Measurements from ENCODE around the gene ELAVL2.
"Not testable (repeated sequence)": the region's sequence is repeated elsewhere in the genome, so short reads cannot be mapped to it uniquely, and the experiment has no call there.

The ELAVL2 gene

DNA sequence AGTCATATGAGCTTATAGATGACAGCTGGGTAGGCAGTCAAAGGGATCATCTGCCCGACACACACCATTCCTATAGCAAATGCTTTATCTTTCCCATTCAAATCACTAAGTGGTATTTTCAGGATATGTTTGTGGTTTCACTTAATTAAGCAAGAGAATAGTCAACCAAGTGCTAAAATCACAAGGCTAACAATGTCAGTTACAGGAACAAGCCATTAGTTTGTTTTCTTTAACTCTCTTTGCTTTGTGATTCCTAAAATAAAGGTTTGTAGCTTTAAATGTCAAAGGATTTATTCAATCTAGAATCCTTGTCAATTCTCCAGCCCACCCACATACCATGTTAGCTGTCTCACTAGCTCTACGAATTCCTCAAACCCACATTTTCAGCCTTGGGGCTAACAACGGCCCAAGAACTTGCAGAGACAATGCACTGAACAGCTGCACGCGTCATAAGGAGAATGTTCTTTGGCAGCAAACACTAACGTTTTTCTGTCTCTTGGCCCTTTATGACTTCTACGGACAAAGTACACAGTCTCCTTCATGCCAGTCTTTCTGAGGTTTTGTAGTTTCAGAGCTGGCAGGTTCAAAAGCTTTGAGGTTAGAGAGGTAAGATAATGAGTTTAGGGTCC lies 56.6 kb downstream of the ELAVL2 start:
- no peak for DNase-seq

DNA sequence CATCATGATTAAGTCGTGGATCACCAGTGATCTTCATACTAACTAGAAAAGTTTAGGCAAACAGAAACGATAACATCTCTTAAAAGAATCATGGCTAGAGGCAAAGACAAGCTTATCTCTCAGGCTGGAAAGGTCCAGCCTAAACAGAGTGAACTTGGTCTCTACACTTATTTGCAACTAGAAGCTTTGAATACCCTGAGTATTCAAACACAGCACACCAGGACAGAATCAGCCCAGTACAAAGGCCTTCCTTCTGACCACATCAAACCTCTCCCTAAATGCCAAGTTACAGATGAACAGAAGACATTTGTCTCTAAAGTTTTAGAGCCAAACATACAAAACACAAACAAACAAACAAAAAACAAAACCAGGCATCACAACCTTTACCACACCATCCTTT lies 57.2 kb downstream of the ELAVL2 start:
- DNase-seq, result no peak

DNA sequence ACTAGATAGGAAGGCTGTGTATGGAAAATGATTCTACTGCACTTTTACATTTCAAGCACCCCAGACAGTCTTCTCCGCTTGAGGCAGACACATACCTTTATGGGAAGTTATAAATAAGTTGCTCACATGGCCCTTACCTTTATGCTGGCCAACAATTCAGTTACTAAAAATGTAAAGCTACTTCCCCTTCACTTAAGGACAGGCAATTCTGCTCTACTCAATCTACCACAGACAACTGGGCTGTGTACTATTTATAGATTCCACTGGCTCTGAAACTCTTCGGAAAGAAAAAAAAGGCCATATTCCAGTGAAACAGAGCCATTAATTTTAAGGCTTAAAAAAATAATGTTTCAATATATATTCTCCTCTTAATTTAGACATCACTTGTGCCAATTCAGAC lies 59.4 kb downstream of the ELAVL2 start:
- no peak for DNase-seq

DNA sequence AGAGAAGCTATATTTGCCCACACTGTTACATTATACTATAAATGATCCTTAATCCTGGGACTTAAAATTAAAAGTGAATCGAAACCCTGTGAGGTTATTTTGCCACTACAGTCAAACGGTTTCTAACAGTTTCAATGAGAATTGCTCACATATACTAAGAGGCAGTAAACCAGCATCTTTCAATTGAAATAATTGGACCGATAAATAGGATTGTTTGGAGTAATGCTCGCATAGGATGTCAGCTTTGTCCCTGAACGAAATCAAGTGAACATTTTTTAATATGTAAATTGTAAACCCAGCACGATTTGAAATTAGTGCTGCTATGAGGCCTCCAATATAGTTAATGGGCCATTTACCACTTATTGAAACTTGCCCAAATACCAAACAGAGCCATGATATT lies 60.5 kb downstream of the ELAVL2 start:
- no peak for DNase-seq

DNA sequence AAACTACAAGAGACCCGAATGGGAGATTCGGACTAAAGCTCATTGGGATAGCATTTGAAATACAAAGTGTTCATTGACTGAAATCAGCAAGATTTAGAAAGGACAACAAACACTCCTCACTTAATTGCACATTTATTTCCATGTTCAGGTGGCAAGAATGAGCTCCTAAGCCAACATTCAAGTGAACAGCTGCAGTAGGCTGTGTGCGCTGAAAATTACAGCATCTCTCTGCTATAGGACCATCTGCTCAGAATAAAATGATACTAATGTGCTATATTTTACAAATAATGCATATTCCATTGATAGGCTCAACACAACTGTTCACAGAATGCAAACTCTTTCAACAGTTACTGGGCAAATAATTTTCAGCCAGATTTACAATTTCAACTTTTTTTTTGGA lies 61.8 kb downstream of the ELAVL2 start:
- DNase-seq, result no peak

DNA sequence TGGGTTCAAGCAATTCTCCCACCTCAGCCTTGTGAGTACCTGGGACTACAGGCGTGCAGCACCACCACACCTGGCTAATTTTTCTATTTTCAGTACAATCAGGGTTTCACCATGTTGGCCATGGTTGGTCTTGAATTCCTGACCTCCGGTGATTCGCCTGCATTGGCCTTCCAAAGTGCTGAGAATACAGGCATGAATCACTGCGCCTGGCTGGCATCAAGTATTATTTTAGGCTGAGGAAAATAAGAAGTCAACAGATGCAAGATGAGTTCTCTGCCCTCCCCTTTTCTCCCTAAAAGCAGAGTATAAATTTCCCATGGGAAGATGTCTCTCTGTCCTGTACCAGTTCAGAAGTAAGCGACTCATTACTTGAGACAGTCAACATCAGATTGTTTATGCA lies 71.5 kb downstream of the ELAVL2 start:
- DNase-seq, result no peak

DNA sequence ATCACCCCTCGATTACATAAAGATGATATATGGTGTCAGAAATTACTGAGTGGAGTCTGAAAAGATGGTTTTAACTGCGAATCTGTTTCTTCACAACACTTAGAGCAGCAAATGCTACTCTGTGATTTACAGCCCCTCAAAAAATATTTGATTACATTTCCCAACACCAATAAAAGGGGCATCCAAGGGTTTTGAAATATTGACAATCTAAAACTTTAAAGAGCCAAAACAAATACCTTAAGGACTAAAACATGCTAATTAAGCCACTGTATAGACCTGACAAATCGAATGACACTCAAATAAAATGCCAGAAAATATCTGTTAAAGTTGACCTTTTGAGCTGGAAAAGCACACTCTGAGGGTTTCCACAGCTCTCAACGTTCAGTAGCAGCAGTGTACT lies 73.2 kb downstream of the ELAVL2 start:
- DNase-seq, result no peak

DNA sequence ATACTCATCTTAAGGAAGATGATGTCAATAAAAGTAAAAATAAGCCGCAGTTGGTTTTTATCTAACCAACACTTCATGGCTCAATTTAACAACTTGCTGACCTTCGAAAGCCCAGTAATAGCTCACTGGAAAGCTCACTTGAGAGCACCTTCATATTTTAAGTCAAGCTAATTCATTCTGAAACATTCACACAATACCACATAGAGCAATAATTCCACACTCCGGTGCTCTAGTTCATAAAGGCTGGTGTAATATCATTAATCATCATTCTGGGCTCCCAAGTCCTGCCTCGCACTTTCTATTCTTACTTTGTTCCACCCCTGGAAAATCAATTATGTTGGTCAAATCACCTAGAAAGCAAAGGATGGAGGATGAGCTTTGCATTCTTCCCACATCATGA lies 74.4 kb downstream of the ELAVL2 start:
- no peak for DNase-seq

DNA sequence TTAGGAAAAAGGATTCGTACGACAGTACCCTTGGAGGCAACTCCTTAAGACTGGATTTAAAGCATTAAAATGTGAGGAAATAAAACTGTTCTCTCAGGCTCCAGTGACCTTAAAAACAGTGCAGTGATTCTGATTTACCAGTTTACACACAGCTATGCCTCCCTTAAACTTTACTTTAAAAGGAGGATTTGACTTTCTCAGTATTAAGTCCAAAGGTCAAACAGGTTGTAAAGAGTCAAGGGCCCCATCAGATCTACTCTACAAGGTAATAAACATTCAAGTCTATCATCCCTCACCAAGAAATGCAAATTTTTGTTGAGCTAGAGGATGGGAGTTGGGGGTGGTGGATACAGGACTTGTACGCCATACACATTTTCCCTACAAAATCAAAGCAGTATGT lies 75.2 kb downstream of the ELAVL2 start:
- DNase-seq, result no peak

DNA sequence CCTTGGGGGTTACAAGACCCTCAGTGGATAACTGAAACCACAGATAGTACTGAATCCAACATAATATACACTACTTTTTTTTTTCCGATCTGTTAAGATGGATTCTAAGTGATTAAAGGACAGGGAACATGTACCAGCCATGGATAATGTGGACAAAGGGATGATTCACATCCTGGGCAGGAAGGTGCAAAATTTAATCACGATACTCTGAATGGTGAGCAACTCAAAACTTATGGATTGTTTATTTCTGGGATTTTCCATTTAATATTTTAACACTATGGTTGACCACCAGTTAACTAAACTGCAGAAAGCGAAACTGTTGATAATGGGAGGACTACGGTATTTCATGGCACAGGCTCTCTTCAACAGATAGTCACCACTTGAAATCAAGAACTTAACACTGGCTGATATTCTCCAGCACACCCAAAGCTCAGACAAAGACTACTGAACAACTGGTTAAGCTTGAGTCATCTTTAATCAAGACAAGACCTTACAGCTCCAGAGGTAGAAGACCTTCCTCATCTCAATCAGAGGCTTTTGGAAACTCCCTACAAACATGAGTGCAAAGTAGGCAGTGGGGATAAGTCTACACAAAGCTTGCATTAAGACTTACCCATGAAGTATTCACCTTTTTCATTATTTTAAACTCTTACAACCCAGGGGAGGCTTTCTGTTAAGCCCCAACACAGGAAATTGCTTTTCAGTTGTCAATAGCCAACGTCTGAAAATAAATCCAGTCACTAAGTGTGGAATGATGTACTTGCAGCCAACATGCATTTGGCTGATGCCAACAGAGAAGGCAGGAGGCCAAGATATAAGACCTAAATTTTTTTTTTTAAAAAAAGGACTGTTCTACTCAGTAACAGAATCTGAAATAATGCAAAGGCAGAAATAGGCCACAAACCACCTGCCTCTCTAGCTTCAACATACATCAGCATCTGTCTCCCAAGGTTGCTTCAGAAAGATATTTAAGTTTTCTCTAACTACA lies 78.7 kb downstream of the ELAVL2 start:
- DNase-seq, result no peak

DNA sequence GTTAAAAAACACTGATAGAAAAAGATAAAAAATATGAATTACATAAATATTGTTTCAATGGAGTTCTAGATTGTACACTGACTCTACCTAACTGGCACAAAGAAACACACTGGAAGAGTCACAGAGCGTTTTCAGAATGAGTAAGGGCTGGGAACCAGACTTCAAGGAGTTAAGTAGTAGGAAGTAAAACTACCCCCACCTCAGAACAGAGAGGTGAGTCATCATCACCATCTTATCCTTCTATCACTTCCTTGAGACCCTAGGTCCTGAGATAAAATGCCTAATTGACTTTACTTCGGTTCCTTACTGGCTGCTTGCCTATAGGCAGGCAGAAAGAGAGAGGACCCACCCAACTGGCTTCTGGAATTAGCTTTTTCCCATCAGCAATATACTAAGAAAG lies 79.7 kb downstream of the ELAVL2 start:
- no peak for DNase-seq

DNA sequence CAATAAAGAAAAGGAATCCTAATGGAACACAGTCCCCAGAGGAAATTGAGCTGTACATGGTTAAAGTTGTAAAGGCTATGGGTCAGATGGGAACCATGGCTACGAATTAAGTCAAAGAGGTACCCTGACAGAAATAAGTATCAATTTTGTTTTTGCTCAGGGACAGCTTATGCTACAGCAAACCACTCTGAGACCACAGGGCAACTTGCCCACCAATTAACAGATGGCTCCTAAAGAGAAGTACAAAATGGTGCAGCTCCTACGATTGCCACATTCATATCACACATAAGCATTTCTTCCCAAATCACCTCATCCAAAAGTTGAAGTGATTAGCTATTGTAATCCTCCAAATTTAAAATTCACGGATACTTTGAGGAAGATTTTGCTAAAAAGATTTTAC lies 83.0 kb downstream of the ELAVL2 start:
- no peak for DNase-seq

DNA sequence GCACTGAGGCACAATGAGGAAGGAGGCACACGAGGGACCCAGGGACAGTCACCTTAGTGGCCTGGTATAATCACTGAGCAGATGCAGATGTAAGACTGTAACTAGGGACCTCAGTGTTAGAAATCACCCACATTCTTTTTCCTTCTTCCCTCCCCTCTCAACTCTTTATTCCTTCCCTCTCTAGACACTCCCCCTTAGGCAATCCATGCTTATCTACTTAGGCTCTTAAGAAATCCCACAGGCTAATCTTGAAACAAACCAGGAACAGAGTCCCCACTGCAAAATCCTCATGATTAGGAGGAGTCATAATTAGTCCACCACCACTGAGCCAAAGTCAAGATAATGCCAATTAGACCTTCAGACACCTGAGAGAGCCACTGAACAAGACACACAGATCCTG lies 84.7 kb downstream of the ELAVL2 start:
- no peak for DNase-seq

DNA sequence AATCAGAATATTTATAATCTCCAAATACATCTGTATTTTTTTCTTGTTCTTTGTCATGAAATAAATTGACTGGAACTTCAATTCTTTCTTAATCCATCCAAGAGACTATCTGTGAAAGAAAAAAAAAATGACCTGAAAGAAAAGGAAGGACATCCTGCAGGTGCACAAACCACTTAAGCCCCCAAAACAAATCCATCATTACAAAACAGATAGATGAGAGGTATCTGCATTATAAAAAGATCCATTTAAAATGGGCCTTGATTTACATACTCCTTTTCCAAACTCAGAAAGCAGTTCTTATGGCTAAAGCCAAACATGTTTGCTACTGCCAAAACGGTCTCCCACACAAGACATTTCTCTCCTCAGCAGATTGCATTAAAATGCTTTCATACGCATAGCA lies 85.5 kb downstream of the ELAVL2 start:
- no peak for DNase-seq

DNA sequence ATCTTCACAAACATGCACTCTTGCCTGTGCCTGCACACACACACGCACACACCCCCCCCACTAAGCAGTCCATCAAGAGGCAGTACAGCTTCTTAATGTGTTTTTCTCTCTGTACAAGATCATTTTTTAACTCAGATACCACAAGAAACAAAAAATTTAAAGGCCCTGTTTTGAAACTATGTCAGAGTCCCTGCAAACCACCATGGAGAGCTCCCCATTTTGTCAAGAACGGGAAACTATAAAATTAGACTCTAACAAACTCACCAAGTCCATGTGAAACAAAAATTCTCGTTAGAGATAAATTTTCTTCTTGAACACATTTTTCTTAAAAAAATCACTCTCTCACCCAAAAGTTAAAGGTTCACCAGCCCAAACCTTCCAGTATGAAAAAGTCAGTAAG lies 86.3 kb downstream of the ELAVL2 start:
- no peak for DNase-seq

DNA sequence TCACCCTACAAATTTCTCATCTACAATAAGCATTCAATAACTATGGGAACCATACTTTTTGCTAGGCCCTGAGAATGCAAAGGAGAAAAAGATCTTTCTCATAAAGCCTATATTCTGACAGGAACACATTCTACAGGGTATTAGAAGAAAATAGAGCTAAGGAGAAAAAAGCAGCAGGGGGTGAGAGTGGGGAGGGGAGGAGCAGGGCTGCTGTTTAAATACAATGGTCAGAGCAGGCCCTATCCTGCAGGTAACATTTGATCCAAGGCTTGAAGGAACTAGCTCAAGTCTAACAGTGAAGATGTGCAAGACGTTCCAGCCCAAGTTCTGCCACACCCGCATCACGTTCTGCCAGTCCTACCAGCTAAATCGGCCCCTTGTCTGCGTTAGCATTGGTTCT lies 89.7 kb downstream of the ELAVL2 start:
- no peak for DNase-seq

DNA sequence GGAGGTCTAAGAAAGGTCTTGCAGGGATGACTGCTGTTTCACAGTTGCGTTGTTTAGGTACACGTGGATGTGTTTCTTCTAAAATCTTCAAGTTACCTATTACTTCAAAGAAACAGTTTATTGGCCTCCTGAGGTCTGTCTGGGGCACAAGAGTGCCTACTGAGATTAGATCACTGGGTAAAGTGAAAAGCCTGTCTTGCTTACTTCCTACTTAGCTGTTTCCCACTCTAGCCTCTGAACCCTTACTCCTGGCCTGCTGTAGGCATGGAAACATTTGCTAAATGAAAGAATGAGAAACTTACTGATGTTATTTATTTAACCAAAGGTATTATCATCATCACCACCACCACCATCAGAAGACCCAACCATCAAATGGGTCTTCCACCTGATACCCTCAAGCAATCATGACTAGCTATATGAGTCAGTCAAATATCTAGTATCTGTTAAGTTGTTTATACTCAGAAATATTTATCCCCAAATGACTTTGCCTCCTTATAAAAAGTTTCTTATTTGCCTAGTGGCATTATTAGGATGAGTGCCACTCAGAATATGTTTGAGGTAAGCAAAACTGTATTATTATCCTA lies 92.5 kb downstream of the ELAVL2 start:
- DNase-seq, result no peak

DNA sequence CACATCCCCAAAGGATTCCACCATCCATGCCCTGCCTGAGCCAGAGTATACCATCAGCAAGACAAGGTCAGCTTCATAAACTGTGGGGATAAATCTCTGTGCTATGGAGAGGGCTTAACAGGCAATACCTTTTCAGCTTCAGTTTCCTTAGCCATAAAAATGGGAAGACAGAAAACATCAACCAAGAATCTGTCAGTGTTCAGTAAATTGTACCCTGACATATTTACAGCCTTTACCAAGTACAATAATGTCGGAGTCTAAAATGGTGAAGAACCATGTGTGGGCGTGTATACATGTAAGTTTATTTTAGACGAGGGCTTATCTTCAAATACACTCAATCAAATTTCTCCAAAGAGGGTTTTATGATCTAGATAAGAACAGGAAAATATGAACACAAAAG lies 94.7 kb downstream of the ELAVL2 start:
- no peak for DNase-seq

DNA sequence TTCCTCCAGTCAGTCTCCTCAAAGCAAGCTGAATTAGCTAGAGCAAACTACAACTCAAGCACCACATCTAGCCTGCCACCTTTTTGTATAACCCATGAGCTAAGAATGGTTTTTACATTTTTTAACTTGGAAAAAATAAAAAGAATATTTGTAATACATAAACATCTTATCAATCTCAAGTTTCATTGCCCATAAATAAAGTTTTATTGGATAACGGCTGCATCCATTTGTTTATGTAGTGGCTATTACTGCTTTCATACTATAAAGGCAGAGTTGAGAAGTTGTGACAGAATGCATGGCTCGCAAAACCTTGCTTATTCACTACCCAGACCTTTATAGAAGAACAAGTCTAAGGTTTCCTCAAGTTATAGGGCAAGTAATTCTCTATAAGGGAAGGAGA lies 95.7 kb downstream of the ELAVL2 start:
- no peak for DNase-seq

DNA sequence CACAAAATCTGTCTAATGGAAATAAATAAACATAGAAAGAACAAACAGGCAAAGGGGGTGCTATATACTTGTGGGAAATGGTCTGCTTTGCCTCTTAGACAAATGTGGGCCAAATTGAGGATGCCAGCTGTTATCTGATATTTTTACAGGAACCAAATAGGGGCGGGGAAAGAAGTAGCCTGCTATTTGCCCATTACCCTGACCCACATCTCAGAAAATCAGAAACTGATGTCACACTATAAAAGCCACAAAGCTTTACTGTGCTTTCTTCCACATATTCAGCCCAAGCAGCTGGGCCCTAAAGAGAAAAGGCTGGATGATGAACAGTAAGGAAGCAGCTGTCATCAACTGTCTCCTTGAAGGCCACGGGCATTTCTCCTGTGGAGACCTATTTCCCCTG lies 97.3 kb downstream of the ELAVL2 start:
- DNase-seq, result no peak

DNA sequence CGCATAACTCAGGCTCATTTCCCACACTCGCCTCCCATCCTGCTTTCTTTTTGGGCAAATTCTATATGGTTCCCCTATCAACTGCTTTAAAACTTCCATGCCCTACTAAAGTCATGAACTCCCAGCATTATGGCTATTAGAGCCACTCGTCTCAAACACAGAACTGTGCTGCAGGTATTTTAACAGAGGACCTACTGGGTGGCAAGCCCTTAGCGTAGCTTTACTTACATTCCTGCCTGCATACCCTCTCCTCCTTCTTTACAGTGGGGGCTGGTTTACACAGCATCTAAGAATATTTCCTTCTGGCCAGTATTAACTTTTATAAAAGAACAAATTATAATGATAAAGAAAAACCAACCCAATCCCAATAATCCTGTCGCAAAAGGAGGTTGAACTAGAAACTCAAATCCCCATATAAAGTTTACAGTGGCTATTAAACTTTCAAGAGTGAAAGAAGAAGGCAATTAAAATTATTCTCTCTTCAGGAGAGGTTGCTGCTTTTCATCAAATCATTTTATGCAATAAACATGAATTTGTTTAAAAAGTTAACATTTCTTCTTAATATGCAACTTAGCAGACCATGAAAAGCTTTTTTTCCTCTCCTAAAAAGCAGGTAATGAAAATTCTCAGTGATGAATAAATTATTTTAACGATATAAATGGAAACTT lies 100.6 kb downstream of the ELAVL2 start:
- DNase-seq, result no peak

DNA sequence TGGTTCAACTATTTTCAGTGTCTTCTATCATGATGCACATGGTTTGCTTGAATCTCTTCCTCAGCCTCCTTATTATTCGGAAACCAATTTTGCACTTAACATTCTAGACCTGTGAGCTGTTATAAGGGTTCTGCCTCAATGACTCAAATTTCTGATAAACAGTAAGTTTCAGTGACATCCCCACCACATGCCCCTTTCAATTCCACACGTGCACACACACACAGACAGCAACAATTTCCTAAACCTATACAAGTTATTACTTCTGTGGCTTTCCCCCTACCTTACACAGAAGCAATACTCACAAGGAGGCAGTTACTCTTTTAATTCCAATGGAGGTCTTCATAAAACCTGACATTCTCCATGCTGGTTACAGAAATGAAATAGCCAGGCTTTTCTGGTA lies 102.4 kb downstream of the ELAVL2 start:
- DNase-seq, result no peak

DNA sequence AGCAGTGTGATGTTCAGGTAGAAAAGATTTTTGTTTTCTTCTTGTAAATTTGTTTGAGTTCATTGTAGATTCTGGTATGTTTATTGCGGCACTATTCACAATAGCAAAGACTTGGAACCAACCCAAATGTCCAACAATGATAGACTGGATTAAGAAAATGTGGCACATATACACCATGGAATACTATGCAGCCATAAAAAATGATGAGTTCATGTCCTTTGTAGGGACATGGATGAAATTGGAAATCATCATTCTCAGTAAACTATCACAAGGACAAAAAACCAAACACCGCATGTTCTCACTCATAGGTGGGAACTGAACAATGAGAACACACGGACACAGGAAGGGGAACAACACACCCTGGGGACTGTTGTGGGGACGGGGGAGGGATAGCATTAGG lies 103.0 kb downstream of the ELAVL2 start:
- DNase-seq, result not testable (repeated sequence)

DNA sequence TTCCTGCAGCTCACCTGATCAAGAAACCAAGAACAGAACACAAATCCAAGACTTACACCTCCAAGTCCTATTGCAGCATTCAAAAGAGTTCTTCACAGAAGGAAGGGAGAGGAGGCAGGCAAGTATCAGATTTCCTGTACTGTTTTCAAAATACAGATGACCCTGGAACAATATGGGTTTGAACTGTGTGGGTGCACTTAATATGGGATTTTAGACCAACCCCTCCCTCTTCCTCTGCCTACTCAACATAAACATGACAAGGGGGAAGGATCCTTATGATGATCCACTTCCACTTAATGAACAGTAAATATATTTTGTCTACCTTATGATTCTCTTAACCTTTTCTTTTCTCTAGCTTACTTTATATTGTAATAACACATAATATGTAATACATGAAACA lies 104.6 kb downstream of the ELAVL2 start:
- no peak for DNase-seq

Data from NCI-H1105 treated with DMSO at 0.1 percent for 48 hours (cell line).